ENCODE data around the gene F10.

The F10 gene

DNA sequence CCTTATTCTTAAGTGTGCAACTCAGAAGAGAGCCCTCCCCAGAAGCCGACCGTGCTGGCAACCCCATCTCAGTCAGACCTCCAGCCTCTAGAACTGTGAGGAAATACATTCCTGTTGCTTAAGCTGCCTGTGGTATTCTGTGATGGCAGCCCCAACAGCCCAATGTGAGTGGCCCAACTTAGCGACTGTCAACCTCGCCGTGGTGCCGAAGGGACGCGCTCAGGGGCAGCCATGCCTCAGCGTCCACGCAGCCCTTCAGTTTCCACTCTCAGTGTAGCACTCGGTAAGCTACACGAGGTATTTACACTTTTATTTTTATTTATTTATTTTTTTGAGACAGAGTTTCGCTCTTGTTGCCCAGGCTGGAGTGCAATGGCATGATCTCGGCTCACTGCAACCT, 54.2 kb downstream of the F10 start:
- no peak for DNase-seq

DNA sequence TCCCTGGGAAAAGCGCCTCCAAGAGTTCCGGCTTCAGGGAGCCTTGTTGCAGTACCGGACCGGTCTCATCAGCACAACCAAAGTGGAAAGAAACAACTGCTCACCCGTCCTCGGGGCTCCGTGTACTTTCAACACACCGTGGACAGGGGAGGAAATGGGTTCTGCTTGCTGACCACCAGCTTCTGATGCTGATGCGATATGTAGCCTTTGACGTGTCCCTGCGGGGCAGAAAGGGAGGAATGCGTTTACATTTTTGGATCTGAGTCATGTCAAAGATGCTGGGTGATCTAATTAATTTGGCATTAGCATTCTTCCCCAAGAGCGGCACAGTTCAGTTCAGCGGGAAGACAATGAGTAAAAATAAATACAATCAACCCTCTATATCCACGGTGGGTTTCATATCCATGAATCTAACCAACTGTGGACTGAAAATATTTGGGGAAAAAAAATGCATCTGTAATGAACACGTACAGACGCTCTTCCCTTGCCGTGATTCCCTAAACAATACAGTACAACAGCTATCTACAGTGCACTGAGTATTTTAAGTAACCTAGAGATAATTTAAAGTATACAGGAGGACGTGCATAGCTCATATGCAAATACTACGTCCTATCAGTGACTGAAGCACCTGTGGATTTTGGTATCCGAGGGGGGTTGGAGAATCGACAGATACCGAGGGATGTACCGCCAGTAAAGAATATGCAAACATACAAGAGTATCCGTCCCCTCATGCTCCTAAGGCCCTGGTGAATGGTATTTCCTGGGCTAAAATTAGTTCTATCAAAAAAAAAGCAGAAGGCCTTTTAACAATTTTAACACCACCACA, 55.7 kb downstream of the F10 start:
- no peak for DNase-seq

DNA sequence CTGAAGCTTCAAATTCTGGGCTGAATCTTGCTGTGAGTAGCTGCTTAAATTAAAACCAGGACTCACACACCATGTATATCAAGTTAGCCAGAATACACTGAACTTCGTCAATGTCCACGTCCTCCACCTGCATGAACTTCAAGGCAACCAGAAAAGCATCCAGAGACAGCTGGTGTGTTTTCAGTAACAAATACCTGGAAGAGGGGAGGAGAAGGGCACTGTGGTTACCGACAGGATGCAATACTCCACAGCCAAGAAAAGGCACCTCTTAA, 56.2 kb downstream of the F10 start:
- no peak for DNase-seq

DNA sequence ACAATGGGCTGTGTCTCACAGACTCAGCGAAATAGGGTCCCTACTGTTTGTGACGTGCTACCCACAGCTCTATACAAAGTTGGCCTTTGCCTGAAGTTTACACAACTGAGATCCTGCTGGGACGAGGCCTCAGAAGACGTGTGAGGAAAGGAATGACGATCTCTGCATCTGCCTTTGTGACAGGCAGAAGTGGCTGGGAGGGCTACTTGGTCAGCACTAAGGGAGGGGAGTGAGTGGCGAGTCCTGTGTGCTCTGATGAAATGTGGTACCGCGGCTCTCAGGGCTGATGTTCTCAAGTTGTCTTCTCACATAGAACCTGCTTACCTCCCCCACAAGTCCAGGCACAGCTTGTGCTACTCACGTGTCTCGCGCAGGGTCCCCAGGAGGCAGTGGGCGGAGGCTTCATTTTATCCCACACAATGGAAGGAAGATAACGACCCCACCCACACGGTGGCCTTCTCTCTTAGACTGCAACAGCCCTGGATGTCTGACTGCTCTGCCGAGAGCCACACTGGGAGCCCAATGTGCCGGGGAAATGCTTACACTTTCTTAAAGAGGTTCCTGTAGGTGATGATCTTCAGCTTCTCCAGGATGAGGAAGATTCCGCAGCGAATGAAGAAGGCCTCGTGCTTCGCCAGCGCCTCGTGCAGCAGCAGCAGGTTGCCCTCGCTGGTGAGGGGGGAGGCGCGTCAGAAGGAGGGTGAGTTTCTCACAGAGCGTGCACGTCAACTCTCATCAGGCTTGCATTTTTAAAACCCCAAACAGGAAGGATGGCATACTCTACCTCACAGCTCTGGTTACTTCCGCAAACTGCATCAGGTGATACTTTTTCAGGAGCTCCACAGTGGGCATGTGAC, 57.0 kb downstream of the F10 start:
- peak; percentile 24 for DNase-seq

DNA sequence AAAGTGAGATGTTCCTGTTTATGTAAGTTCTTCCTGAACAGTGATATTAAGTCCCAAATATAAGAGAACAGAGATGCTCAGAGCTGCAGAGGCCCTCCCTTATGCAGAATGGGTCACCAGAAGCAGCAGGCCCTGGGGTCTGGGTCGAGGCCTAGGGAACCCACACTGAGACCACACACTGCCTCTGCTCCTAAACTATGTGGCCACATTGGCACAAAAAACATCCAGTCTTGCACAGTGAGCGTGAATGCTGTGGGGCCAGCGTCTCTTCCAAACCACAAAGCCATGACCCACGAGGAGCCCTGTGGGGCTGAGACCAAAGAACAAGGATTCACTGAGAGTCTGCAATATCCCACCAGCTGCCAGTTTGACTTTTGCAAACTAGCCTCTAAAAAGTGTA, 59.4 kb downstream of the F10 start:
- DNase-seq, result no peak

DNA sequence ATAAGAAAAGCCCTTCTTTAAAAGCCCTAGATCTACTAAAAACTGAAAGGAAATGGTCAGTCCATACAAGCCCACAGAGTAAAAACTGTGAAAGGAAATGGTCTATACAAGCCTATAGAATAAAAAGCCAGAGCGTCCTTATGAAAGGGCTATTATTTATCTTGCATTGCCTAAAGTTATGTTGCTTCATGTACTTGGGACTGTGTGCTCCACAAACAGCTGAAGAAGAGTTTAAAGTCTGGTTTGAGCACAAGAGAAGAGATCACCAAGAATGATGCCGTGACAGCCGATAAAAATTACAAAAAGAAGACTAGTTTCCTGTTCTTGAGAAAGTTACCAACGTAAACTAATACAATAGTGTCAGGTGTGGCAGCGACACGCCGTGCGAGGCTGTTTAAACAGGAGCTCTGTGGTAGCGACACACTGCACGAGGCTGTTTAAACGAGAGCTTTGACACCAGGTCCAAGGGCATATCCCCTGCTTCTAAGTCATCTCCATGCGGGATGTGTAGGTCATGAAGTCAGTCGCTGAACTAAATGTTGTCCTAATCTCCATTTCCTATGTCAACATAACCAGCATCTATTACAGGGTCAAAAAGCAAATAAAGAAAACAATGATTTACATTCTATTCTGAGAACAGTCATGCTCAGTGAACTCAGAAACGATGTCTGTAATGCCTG, 61.0 kb downstream of the F10 start:
- no peak for DNase-seq

DNA sequence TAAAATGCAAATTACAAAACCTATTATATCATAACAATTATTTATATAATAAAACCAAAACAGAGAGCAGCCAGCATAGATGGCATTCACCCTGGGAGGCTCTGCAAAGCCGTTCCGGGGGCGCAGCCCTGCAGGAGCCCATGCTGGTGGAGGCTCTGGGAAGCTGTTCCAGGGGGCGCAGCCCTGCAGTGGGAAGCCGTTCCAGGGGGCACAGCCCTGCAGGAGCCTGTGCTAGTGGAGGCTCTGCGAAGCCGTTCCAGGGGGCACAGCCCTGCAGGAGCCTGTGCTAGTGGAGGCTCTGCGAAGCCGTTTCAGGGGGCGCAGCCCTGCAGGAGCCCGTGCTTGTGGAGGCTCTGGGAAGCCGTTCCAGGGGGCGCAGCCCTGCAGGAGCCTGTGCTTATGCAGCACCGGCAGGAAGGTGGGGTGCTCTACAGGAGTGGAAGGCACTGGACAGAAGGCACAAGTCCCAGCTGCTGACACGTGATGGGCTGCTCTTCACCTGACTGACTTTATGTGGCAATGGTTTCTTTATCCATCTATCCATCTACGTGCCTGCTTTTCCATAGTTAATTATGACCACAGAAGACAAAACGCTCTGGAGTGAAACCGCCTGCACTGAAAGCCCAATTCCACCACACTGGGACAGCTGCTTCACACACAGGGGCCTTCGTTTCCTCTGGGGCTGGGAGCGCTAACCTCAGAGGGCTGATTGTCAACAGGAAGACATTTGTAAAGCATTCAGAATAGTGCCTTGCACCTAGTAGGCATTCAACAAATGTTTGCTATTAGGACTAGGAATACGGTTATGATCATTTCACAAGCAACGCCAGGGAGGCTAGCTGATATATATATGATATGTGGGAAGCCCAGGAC, 62.2 kb downstream of the F10 start:
- peak; percentile 41 for DNase-seq

DNA sequence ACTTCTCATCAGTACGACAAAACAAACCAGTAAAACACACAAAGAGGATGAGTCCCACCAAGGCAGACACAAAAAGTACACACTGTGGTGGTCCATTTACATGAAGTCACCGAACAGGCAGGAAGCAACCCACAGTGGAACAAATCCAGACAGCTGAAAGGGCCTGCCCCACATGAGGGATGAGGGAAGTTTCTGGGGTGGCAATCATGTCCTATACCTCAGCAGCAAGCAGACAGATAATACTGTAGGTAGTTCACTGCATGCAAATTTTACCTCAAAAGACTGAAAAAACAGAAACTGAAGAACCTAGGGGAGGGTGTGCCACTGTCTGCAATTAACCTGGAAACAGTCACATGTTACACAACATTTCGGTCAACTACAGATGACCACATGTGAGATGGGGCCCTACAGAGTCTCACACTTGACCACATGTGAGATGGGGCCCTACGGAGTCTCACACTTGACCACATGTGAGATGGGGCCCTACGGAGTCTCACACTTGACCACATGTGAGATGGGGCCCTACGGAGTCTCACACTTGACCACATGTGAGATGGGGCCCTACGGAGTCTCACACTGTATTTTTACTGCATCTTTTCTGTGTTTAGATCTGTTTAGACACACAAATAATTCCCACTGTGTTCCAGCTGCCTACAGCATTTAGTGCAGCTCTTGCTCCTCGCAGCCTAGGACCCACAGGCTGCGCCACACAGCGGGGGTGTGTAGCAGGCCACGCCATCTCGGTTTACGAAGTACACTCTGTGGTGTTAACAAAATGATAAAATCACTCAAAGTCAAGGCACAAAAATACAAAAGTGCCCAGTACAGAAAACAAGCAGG, 63.7 kb downstream of the F10 start:
- no peak for DNase-seq

DNA sequence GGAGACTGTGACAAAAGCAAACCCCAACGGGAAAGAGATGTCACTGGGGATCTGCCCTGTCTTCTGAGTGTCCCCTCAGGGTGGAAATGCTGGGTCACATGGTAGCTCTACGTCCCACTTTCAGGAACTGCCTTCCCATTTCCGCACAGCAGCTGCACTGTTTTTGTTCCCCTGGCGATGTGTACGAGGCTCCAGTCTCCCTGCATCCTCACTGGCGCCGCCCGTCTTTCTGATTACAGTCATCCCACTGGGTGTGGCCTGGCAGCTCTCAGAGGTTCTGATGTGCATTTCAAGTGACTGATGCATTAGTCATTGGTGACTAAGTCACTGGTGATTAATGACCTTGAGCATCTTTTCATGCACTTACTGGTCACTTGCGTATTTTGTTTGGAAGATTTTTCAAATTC, 64.7 kb downstream of the F10 start:
- DNase-seq, result peak; percentile 59

DNA sequence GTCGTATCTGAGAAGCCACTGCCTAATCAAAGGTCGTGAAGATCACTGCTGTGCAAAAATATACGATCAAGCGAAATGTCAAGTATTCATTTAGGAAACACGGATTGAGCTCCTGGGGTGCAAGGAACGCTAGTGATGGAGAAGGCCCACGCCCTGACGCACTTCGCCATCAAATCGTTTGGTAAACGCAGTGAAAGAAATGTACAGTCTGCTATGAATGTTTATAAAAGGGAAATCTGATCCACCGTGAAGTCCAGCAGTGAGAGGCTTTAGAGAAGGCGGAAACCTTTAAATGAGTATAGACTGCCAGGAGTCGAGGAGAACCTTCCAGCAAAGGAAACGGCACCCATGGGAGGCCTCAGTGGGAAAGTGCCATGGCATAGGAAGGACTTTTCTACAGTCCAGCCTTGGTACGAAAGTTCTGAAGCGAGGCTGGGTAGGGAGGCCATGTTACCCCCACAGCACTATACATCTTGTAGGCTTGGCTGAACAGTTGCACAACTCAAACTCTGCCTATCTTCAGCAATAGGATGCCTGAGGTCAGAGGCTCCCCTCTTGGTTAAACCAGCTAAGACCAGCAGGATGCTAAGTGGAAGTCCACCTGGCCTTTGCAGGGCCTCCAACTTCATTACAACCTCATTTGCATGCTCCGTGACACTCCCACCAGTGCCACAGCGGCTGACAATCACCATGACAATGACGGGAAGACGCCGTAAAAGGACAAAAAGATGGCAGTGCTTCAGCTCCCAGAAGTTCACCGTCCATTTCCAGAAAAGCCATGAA, 65.5 kb downstream of the F10 start:
- DNase-seq, result no peak

DNA sequence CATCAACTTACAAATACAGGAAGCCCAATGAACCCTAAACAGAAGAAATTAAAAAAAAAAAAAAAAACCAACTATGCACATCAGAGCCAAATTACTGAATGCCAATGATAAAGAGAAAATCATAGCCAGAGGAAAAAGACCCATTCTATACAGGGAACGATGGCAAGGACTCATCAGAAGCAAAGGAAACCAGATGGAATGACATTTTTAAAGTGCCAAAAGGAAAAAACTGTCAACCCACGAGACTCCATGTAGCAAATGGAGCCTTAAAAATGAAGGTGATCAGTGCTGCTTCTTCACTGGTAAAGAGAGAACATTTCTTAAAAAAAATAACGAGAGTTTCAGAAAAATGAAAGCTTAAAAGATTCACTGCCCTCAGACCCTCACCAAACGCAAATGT, 67.6 kb downstream of the F10 start:
- no peak for DNase-seq

DNA sequence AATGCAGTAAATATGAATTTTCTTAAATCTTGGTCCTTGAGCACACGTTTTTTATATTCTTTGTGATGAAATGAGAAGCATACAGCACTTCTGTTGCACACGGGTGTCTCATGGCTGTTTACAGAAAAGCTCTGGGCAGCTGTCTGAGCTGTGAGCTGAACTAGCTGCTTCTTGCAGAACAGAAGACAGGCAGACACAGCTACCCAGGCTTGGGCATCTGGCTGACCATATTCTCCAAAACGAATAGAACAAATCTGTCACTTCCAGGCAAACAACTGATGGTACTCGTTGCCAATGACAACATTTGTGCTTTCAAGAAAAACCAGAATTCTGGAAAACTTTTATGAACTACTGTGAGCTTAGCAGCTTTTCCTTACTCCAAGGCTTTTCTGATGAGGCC, 69.7 kb downstream of the F10 start:
- DNase-seq, result no peak

DNA sequence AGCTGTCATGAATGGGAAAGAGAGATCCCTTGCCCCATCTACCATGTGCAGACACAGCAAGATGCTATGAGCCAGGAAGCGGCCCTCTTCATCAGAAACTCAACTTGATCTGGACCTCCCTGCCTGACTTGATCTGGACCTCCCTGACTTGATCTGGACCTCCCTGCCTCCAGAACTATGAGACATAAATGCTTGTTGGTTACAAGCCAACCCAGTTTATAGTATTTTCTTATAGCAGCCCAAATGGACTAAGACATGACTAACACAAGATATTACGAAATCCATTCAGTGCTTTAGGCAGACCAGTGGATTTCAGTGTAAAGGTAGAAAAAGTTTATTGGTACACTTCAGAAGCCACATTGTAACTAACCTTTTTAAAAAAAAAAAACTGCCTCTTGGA, 70.3 kb downstream of the F10 start:
- no peak for DNase-seq

DNA sequence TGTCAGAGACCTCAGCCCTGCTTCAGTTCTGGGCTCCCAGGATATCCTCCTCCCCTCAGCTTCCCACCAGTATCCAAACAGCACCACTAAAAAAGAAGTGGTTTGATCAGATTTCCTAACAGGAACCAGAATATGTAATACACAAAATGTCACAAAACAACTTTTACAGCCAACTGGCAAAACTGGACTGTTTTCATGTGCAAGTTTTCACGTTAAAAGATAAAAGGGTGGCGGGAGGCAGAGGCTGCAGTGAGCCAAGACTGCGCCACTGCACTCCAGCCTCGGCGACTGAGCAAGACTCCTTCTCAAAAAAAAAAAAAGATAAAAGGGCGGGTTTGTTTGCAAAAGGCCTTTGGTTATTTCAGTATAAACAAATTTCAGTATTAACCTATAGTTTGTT, 72.8 kb downstream of the F10 start:
- no peak for DNase-seq

DNA sequence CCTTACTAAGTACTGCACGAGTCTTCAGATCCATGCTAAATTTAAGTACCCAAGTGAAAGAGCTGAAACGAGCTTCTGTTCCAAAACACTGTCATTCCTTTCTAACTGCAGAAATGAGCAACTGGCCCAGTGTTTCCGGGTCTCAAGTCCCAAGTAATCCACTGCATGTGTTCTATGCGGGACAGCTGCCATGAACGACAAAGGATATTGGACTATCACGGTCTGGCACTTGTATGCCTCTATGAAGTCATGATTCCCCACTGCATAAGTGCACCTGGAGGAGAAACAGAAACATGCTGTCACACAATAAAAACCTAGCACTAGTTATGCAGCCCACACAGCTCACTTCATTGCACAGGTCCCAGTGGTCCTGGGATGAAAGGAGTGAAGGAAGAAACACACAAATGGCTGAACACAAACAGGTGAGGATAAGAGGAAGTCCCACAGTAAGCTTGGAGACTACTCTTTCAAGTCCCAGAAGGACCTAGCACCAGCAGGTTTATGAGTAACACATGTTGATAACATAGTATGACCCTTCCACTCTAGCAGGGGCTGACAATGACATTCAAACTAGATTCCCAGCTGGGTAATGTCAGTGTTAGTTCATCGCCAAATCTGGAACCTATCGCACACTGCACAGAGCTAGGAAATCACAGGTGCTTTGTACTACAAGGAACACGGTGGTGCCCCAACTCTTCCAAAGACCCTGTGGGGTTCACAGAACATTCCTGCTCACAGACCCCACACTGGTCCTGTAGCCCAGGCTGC, 74.6 kb downstream of the F10 start:
- DNase-seq, result no peak
